ENCODE data around the gene DOCK9. TPM values are rescaled to one million over a fixed set of nuclear protein-coding genes. Genes with fewer than 3 reads are reported as not detected.
"Not testable (repeated sequence)": the region's sequence is repeated elsewhere in the genome, so short reads cannot be mapped to it uniquely, and the experiment has no call there.

The DOCK9 gene
- total RNA-seq, 6 donors from 2014 or later, result 155 to 284 (median 170) TPM

GRCh38 chr13:98900442-98900841 lies 77.4 kb downstream of the DOCK9 start:
- 97 to 100% methylated on average over 2 of the region's 2 CpGs for WGBS, 2 donors
- peaks cover 0 to 2% (median 0%) of the 10 kb centered on the region in 4 donors for H3K4me1 ChIP-seq
- TF ChIP-seq POLR2A (IDR thresholded peaks at IDR 0.05) (no peak), EP300 (IDR thresholded peaks at IDR 0.05) (no peak)
- H3K9me3 ChIP-seq, result no peaks in the 10 kb centered on the region
- H3K27me3 ChIP-seq, result no peaks in the 10 kb centered on the region
- ATAC-seq (ENCODE audit: low FRiP score in 2 of 2) (no peak), DNase-seq (no peak)
- H3K4me3 ChIP-seq, result no peak overlapping the region
- peaks cover 3 to 92% (median 36%) of the 10 kb centered on the region in 4 donors for H3K36me3 ChIP-seq
- no peak overlapping the region for H3K27ac ChIP-seq

GRCh38 chr13:98897706-98898105 lies 80.2 kb downstream of the DOCK9 start:
- Histone ChIP-seq H3K4me1 (peaks cover 0 to 11% (median 5%) of the 10 kb centered on the region in 4 donors), H3K9me3 (no peaks in the 10 kb centered on the region), H3K4me3 (no peak overlapping the region), H3K27me3 (no peaks in the 10 kb centered on the region), H3K36me3 (peaks cover 3 to 78% (median 38%) of the 10 kb centered on the region in 4 donors), H3K27ac (no peak overlapping the region)
- TF ChIP-seq POLR2AphosphoS5 (IDR thresholded peaks at IDR 0.05), result no peak
- TF ChIP-seq CTCF (IDR thresholded peaks at IDR 0.05), result no peak
- TF ChIP-seq POLR2A (IDR thresholded peaks at IDR 0.05), result no peak
- TF ChIP-seq EP300 (IDR thresholded peaks at IDR 0.05), result no peak
- WGBS, 2 donors, result 85 to 95% methylated on average over 1 of the region's 1 CpG
- DNase-seq (no peak), ATAC-seq (ENCODE audit: low FRiP score in 2 of 2) (no peak)

- no peaks in the 10 kb centered on the region for H3K9me3 ChIP-seq
- no peaks in the 10 kb centered on the region for H3K27me3 ChIP-seq
- no peak overlapping the region for H3K27ac ChIP-seq
- TF ChIP-seq CTCF (IDR thresholded peaks at IDR 0.05) (no peak), POLR2AphosphoS5 (IDR thresholded peaks at IDR 0.05) (peak in 1 of 2 donors; percentile 10)
- H3K4me1 ChIP-seq, result peaks cover 0 to 11% (median 8%) of the 10 kb centered on the region in 4 donors
- no peak overlapping the region for H3K4me3 ChIP-seq
- no peak for ATAC-seq (ENCODE audit: low FRiP score in 2 of 2)
- no peak for DNase-seq
- WGBS, 2 donors, result 27 to 31% methylated on average over 2 of the region's 2 CpGs
- H3K36me3 ChIP-seq, result peaks cover 0 to 73% (median 32%) of the 10 kb centered on the region in 4 donors
These were observed 81.1 kb downstream of the DOCK9 start for GRCh38 chr13:98896868-98897144.

- Histone ChIP-seq H3K9me3 (no peaks in the 10 kb centered on the region), H3K4me1 (peaks cover 0 to 11% (median 8%) of the 10 kb centered on the region in 4 donors), H3K4me3 (no peak overlapping the region), H3K27me3 (no peaks in the 10 kb centered on the region), H3K27ac (no peak overlapping the region), H3K36me3 (peaks cover 0 to 72% (median 30%) of the 10 kb centered on the region in 4 donors)
- no peak for ATAC-seq (ENCODE audit: low FRiP score in 2 of 2)
- 76 to 79% methylated on average over 9 of the region's 9 CpGs for WGBS, 2 donors
- TF ChIP-seq POLR2A (IDR thresholded peaks at IDR 0.05) (no peak), CTCF (IDR thresholded peaks at IDR 0.05) (no peak), POLR2AphosphoS5 (IDR thresholded peaks at IDR 0.05) (no peak), EP300 (IDR thresholded peaks at IDR 0.05) (no peak)
- DNase-seq, result no peak
These were observed 81.6 kb downstream of the DOCK9 start for GRCh38 chr13:98896083-98896867.

- Histone ChIP-seq H3K4me1 (peaks cover 6 to 13% (median 8%) of the 10 kb centered on the region in 4 donors), H3K36me3 (peaks cover 0 to 62% (median 18%) of the 10 kb centered on the region in 4 donors)
- WGBS, 2 donors, result 89 to 92% methylated on average over 6 to 8 of the region's 8 CpGs
- ATAC-seq (ENCODE audit: low FRiP score in 2 of 2); H3K4me3 ChIP-seq; DNase-seq; H3K27ac ChIP-seq; H3K9me3 ChIP-seq; H3K27me3 ChIP-seq: not testable (repeated sequence)
These were observed 83.0 kb downstream of the DOCK9 start for GRCh38 chr13:98894814-98895213.

GRCh38 chr13:98893371-98893770 lies 84.5 kb downstream of the DOCK9 start:
- Histone ChIP-seq H3K9me3 (no peaks in the 10 kb centered on the region), H3K36me3 (peaks cover 0 to 58% (median 16%) of the 10 kb centered on the region in 4 donors), H3K27ac (no peak overlapping the region), H3K4me1 (peaks cover 6 to 13% (median 8%) of the 10 kb centered on the region in 4 donors), H3K27me3 (no peaks in the 10 kb centered on the region), H3K4me3 (no peak overlapping the region)
- DNase-seq, result no peak
- TF ChIP-seq POLR2A (IDR thresholded peaks at IDR 0.05), result no peak
- TF ChIP-seq POLR2AphosphoS5 (IDR thresholded peaks at IDR 0.05), result no peak
- TF ChIP-seq EP300 (IDR thresholded peaks at IDR 0.05), result no peak
- TF ChIP-seq CTCF (IDR thresholded peaks at IDR 0.05), result no peak
- no peak for ATAC-seq (ENCODE audit: low FRiP score in 2 of 2)
- 62 to 70% methylated on average over 5 of the region's 5 CpGs for WGBS, 2 donors

All from upper lobe of left lung (tissue), 6 donors.